GM12878 (cell line): ENCODE measurements around the gene PI3.
"Not testable (repeated sequence)": the region's sequence is repeated elsewhere in the genome, so short reads cannot be mapped to it uniquely, and the experiment has no call there.

Experiments used
- ATF7 ChIP-seq: fragments of 450-650 bp; IDR thresholded peaks from 2 replicates; pipeline ENCODE4 v1.6.1; 2016; ENCODE audit warnings: low read depth, mild to moderate bottlenecking
- MTA3 ChIP-seq: IDR thresholded peaks from 2 replicates; pipeline ENCODE4 v1.6.1; 2012; ENCODE audit warnings: low read length, inconsistent platforms, borderline replicate concordance
- NBN ChIP-seq: fragments of 450-650 bp; IDR thresholded peaks from 2 replicates; pipeline ENCODE4 v1.6.1; 2016
- TARDBP ChIP-seq: IDR thresholded peaks from 2 replicates; pipeline ENCODE4 v1.6.1; 2016; ENCODE audit warnings: borderline replicate concordance
- TF ChIP-seq, protein P1 (sequence below), 3 experiments: IDR thresholded peaks in 2 of 3; conservative IDR thresholded peaks in 1 of 3; 2 replicates each; pipeline ENCODE4 v1.5.1; 2011; ENCODE audit warnings: low read depth in 3 of 3, low read length in 3 of 3, mild to moderate bottlenecking in 3 of 3, control low read depth in 2 of 3, moderate library complexity in 2 of 3, inconsistent platforms in 1 of 3, mixed read lengths in 1 of 3; ENCODE audit not compliant: control insufficient read depth in 2 of 3, insufficient read depth in 1 of 3; ENCODE audit errors: extremely low read depth in 1 of 3
- TF ChIP-seq, protein P2 (sequence below): fragments of 450-650 bp; IDR thresholded peaks from 2 replicates; pipeline ENCODE4 v1.6.1; 2016; ENCODE audit warnings: mild to moderate bottlenecking, moderate library complexity, borderline replicate concordance
- TF ChIP-seq, protein P3 (sequence below): IDR thresholded peaks from 2 replicates; pipeline ENCODE4 v1.6.1; 2012; ENCODE audit warnings: low read depth, low read length, improper control_type of control experiment
- TF ChIP-seq, protein P4 (sequence below): IDR thresholded peaks from 2 replicates; pipeline ENCODE4 v1.6.1; 2011; ENCODE audit warnings: borderline replicate concordance, low read depth, mild to moderate bottlenecking, moderate library complexity, mixed read lengths, low read length; ENCODE audit not compliant: insufficient read depth; ENCODE audit errors: extremely low read length

DNA sequence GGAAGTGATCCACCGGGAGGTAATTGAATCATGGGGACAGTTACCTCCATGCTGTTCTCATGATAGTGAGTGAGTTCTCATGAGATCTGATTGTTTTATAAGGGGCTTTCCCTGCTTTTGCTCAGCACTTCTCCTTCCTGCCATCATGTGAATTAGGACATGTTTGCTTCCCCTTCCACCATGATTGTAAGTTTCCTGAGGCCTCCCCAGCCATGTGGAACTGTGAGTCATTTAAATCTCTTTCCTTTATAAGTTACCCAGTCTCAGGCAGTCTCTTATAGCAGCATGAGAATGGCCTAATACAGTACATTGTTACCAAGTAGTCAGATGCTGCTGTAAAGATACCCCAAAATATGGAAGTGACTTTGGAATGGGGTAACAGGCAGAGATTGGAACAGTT lies 19.9 kb upstream of the PI3 start:
- TF ChIP-seq TARDBP, NBN, ATF7, MTA3: not testable (repeated sequence)
- TF ChIP-seq, protein P1, sequence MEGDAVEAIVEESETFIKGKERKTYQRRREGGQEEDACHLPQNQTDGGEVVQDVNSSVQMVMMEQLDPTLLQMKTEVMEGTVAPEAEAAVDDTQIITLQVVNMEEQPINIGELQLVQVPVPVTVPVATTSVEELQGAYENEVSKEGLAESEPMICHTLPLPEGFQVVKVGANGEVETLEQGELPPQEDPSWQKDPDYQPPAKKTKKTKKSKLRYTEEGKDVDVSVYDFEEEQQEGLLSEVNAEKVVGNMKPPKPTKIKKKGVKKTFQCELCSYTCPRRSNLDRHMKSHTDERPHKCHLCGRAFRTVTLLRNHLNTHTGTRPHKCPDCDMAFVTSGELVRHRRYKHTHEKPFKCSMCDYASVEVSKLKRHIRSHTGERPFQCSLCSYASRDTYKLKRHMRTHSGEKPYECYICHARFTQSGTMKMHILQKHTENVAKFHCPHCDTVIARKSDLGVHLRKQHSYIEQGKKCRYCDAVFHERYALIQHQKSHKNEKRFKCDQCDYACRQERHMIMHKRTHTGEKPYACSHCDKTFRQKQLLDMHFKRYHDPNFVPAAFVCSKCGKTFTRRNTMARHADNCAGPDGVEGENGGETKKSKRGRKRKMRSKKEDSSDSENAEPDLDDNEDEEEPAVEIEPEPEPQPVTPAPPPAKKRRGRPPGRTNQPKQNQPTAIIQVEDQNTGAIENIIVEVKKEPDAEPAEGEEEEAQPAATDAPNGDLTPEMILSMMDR (IDR thresholded peaks at IDR 0.05 in 2 of 3, conservative IDR thresholded peaks at IDR 0.05 in 1 of 3; ENCODE audit: control insufficient read depth in 2 of 3, extremely low read depth in 1 of 3, insufficient read depth in 1 of 3, low read depth in 3 of 3, low read length in 3 of 3), result not testable (repeated sequence)
- TF ChIP-seq, protein P2, sequence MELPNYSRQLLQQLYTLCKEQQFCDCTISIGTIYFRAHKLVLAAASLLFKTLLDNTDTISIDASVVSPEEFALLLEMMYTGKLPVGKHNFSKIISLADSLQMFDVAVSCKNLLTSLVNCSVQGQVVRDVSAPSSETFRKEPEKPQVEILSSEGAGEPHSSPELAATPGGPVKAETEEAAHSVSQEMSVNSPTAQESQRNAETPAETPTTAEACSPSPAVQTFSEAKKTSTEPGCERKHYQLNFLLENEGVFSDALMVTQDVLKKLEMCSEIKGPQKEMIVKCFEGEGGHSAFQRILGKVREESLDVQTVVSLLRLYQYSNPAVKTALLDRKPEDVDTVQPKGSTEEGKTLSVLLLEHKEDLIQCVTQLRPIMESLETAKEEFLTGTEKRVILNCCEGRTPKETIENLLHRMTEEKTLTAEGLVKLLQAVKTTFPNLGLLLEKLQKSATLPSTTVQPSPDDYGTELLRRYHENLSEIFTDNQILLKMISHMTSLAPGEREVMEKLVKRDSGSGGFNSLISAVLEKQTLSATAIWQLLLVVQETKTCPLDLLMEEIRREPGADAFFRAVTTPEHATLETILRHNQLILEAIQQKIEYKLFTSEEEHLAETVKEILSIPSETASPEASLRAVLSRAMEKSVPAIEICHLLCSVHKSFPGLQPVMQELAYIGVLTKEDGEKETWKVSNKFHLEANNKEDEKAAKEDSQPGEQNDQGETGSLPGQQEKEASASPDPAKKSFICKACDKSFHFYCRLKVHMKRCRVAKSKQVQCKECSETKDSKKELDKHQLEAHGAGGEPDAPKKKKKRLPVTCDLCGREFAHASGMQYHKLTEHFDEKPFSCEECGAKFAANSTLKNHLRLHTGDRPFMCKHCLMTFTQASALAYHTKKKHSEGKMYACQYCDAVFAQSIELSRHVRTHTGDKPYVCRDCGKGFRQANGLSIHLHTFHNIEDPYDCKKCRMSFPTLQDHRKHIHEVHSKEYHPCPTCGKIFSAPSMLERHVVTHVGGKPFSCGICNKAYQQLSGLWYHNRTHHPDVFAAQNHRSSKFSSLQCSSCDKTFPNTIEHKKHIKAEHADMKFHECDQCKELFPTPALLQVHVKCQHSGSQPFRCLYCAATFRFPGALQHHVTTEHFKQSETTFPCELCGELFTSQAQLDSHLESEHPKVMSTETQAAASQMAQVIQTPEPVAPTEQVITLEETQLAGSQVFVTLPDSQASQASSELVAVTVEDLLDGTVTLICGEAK, result not testable (repeated sequence)
- TF ChIP-seq, protein P3, sequence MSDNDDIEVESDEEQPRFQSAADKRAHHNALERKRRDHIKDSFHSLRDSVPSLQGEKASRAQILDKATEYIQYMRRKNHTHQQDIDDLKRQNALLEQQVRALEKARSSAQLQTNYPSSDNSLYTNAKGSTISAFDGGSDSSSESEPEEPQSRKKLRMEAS, result not testable (repeated sequence)
- TF ChIP-seq, protein P4, sequence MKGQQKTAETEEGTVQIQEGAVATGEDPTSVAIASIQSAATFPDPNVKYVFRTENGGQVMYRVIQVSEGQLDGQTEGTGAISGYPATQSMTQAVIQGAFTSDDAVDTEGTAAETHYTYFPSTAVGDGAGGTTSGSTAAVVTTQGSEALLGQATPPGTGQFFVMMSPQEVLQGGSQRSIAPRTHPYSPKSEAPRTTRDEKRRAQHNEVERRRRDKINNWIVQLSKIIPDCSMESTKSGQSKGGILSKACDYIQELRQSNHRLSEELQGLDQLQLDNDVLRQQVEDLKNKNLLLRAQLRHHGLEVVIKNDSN, result not testable (repeated sequence)
